ENCODE data around the gene EPS8L1.

DNA sequence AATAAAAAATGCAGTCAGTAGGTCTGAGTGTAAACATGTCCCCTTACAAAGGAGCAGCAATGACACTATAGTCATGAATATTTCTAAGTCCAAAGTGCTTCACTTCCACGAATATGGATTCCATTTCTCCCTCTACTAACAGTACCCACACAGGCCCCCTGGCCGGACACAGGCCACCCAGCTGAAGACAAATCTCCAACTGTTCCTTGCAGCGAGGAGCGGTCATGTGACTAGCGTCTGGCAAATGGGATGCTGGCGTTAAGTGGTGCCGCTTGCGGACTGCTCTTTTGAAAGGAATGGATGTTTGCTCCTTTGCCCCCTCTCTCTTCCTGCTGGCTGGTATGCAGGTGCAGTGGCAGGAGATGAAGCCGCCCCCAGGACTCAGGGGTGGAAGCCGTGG lies 25.6 kb downstream of the EPS8L1 start:
- TF ChIP-seq, protein P1, sequence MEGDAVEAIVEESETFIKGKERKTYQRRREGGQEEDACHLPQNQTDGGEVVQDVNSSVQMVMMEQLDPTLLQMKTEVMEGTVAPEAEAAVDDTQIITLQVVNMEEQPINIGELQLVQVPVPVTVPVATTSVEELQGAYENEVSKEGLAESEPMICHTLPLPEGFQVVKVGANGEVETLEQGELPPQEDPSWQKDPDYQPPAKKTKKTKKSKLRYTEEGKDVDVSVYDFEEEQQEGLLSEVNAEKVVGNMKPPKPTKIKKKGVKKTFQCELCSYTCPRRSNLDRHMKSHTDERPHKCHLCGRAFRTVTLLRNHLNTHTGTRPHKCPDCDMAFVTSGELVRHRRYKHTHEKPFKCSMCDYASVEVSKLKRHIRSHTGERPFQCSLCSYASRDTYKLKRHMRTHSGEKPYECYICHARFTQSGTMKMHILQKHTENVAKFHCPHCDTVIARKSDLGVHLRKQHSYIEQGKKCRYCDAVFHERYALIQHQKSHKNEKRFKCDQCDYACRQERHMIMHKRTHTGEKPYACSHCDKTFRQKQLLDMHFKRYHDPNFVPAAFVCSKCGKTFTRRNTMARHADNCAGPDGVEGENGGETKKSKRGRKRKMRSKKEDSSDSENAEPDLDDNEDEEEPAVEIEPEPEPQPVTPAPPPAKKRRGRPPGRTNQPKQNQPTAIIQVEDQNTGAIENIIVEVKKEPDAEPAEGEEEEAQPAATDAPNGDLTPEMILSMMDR (IDR thresholded peaks at IDR 0.05), result no peak
- TF ChIP-seq POLR2A (IDR thresholded peaks at IDR 0.05) (no peak), POLR2AphosphoS5 (IDR thresholded peaks at IDR 0.05; ENCODE audit: insufficient read depth in 1 of 2, low read depth in 1 of 2) (no peak)
